GM23248 (cell line): ENCODE results near the gene TTC32.

ENCODE experiments used
- EZH2 ChIP-seq: fragments of 200-600 bp; sonication (generic); IDR thresholded peaks from 2 replicates; pipeline ENCODE4 v1.6.1; 2018; ENCODE audit warnings: antibody characterized with exemption, mild to moderate bottlenecking; ENCODE audit not compliant: insufficient read depth, poor library complexity, severe bottlenecking
- EZH2phosphoT487 ChIP-seq: fragments of 200-600 bp; sonication (generic); IDR thresholded peaks from 2 replicates; pipeline ENCODE4 v1.6.1; 2018; ENCODE audit warnings: antibody characterized with exemption, moderate library complexity, mild to moderate bottlenecking, low read depth; ENCODE audit not compliant: insufficient read depth

- TF ChIP-seq EZH2phosphoT487 = no peak
- no peak for TF ChIP-seq EZH2
Observed at GRCh38 chr2:19897623-19898245, 4.0 kb downstream of the TTC32 start.
